PFSK-1 (cell line): ENCODE results near the gene CENPI.

Experiments
- FOXP2 ChIP-seq: optimal IDR thresholded peaks from 2 replicates; pipeline ENCODE3; 2011; ENCODE audit warnings: borderline replicate concordance, control low read depth, inconsistent platforms; ENCODE audit not compliant: insufficient read depth; ENCODE audit errors: extremely low read length, extremely low read depth
- POLR2AphosphoS5 ChIP-seq: IDR thresholded peaks from 2 replicates; pipeline ENCODE4 v1.6.1; 2012; ENCODE audit warnings: low read depth, mild to moderate bottlenecking, control low read depth, low read length, moderate library complexity
- SIN3A ChIP-seq: IDR thresholded peaks from 2 replicates; pipeline ENCODE4 v1.6.1; 2012; ENCODE audit warnings: mild to moderate bottlenecking, low read length, moderate library complexity, borderline replicate concordance; ENCODE audit not compliant: insufficient read depth
- TAF1 ChIP-seq: IDR thresholded peaks from 2 replicates; pipeline ENCODE4 v1.6.1; 2012; ENCODE audit warnings: low read length, control low read depth, borderline replicate concordance; ENCODE audit not compliant: insufficient read depth
- TF ChIP-seq, protein P1 (sequence below), 2 experiments: IDR thresholded peaks; 2 replicates each; pipeline versions ENCODE4 v1.6.1 to v1.8.0; 2011 to 2012; ENCODE audit warnings: low read depth in 2 of 2, low read length in 2 of 2, control low read depth in 1 of 2, inconsistent platforms in 1 of 2, mild to moderate bottlenecking in 1 of 2, moderate library complexity in 1 of 2; ENCODE audit not compliant: insufficient read depth in 1 of 2

The CENPI gene

DNA sequence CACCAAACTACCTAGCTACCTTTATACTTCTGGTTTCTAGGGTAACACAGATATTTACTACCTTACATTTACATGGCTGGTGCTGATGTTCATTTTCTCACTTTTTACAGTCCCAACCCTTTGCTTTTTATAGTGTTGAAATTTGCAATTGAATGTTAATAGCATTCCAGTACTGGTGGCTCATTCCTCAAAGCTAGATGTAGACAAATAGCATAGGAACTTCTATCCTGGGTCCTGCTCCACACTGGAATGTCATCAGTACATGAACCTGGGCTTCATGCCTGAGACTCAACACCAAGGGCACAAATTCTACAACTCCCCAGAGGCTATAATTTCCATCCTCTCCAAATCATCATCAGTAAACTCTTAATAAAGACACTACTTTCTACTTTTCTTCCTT, 35.8 kb upstream of the CENPI start:
- TF ChIP-seq SIN3A = no peak
- TF ChIP-seq FOXP2 = no peak
- TF ChIP-seq, protein P1, sequence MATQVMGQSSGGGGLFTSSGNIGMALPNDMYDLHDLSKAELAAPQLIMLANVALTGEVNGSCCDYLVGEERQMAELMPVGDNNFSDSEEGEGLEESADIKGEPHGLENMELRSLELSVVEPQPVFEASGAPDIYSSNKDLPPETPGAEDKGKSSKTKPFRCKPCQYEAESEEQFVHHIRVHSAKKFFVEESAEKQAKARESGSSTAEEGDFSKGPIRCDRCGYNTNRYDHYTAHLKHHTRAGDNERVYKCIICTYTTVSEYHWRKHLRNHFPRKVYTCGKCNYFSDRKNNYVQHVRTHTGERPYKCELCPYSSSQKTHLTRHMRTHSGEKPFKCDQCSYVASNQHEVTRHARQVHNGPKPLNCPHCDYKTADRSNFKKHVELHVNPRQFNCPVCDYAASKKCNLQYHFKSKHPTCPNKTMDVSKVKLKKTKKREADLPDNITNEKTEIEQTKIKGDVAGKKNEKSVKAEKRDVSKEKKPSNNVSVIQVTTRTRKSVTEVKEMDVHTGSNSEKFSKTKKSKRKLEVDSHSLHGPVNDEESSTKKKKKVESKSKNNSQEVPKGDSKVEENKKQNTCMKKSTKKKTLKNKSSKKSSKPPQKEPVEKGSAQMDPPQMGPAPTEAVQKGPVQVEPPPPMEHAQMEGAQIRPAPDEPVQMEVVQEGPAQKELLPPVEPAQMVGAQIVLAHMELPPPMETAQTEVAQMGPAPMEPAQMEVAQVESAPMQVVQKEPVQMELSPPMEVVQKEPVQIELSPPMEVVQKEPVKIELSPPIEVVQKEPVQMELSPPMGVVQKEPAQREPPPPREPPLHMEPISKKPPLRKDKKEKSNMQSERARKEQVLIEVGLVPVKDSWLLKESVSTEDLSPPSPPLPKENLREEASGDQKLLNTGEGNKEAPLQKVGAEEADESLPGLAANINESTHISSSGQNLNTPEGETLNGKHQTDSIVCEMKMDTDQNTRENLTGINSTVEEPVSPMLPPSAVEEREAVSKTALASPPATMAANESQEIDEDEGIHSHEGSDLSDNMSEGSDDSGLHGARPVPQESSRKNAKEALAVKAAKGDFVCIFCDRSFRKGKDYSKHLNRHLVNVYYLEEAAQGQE (IDR thresholded peaks at IDR 0.05; ENCODE audit: insufficient read depth in 1 of 2, low read depth in 2 of 2, low read length in 2 of 2) = no peak
- TF ChIP-seq POLR2AphosphoS5 = no peak
- TF ChIP-seq TAF1 = no peak

DNA sequence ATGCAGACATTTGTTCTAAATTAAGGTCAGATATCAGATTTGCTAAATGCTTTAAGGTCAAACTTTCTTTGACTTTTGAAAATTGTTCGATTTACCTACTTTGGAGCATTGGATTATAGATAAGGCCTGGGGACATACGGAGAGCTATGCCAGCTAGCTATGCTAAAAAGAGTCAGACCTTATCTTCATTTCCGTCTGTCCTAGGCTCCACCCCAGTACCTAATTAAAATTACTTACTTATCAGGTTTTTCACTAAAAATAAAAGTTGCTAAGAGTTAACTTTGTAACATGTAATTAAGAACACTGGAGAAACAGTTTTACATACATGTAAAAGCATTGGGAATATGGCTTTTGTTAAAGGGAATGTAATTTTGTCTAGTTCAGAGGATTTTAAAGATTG, 26.4 kb upstream of the CENPI start:
- TF ChIP-seq, protein P1 (IDR thresholded peaks at IDR 0.05; ENCODE audit: insufficient read depth in 1 of 2, low read depth in 2 of 2, low read length in 2 of 2) = no peak
- TF ChIP-seq FOXP2 = no peak
- TF ChIP-seq TAF1 = no peak
- TF ChIP-seq SIN3A = no peak
- no peak for TF ChIP-seq POLR2AphosphoS5

DNA sequence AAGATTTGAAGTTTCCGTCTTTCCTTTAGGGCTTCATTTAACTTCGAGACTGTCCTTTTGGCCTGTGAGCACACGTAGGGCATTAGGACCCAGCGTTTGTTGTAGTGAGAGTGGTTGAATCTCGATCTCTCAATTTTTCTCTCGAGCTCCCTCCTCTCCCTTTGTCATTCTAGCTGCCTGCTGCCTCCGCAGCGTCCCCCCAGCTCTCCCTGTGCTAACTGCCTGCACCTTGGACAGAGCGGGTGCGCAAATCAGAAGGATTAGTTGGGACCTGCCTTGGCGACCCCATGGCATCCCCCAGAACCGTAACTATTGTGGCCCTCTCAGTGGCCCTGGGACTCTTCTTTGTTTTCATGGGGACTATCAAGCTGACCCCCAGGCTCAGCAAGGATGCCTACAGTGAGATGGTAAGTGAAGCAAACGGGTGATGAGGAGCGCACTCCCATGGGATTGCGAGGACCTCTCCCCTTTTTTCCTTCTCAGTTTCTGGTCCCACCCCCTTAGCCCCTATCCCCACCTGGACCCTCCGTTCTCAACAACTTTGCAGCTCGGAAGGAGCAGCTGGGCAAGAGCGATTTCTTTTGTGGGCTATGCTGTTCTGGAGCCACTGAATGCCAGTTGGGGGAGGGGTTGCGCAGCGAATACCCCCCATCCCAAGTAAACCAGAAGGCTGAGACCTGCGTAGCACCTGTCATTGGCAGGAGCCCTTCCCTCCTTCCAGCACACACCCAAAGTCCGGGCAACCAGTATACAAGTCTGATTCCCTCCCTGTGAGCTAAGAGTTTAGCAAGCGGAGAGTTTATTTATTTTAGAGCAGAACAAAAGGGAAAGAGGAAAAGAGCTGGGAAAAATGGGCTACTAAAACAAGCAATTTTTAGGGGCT, 19.0 kb upstream of the CENPI start, which contains the start of gene TMEM35A:
TMEM35A (plus strand) TSS at position 164 of the 883 bp plus-strand sequence; CDS start at position 288, 124 bp downstream.
- TF ChIP-seq POLR2AphosphoS5 (no peak), SIN3A (no peak), FOXP2 (no peak), TAF1 (no peak)
- TF ChIP-seq, protein P1 (IDR thresholded peaks at IDR 0.05; ENCODE audit: insufficient read depth in 1 of 2, low read depth in 2 of 2, low read length in 2 of 2) = no peak

DNA sequence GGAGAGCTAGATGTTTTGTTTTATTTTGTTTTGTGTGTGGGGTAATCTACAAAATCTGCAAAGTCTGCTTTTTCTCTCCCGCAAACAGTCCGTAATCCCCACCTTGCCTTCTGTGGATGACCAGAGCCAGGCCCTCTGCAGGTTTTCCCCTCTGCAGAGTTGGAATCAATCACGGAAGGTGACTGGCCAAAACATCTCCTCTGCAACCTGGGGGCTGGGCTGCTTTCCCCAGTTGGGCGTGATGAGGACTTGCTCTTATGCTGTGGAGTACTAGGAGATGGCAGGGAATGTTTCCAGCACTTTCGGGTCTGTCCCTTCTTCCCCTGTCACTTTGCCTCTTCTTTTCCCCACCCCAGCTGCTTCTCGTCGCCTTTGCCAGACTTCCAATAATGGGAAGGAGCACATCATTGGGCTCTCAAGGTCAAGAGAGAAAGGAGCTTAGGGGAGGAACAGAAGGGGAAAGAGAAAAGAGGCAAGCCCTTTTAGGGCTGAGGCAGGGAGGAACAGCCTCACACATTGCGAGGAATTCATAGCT, 18.2 kb upstream of the CENPI start:
- TF ChIP-seq FOXP2 (no peak), POLR2AphosphoS5 (no peak), SIN3A (no peak), TAF1 (no peak)
- TF ChIP-seq, protein P1 (IDR thresholded peaks at IDR 0.05; ENCODE audit: insufficient read depth in 1 of 2, low read depth in 2 of 2, low read length in 2 of 2) = no peak
